Muscle of back (tissue), 13 donors: ENCODE data around the gene RASAL1. TPM values are rescaled to one million over a fixed set of nuclear protein-coding genes. Genes with fewer than 3 reads are reported as not detected.

Source experiments
- DNase-seq, 3 donors: peaks; one replicate each; pipeline versions ENCODE4 v3.0.0 to v3.0.0-alpha.2; 2013
- long read RNA-seq, 9 donors: transcript quantifications; one replicate each; lab custom pipeline, GENCODE V29; 2026
- polyA plus RNA-seq, 10 donors: library from polyadenylated mRNA; unstranded; fragments of 120-200 nt; gene quantifications; one replicate each; pipeline ENCODE4 v1.2.1, GENCODE V29; 2013; ENCODE audit not compliant: insufficient read length in 10 of 10

The RASAL1 gene
- under 1 TPM in 5 of 10 donors, not detected in 5; 0.03 to 0.28 (median 0.18) TPM for polyA plus RNA-seq
- long read RNA-seq, donor 1 = 0 reads
- long read RNA-seq, donor 2 = 0 reads
- long read RNA-seq, donor 3 = 0 reads
- long read RNA-seq, donor 4 = 0 reads
- long read RNA-seq, donor 5 = 0 reads
- long read RNA-seq, donor 6 = 0 reads
- long read RNA-seq, donor 7 = 0 reads
- long read RNA-seq, donor 8 = 0 reads
- long read RNA-seq, donor 9 = 0 reads

GRCh38 chr12:113135178-113136127, at the start of gene RASAL1:
TSS of gene RASAL1 (minus strand) at chr12:113135761. CDS start at chr12:113135462, 299 bp downstream.
- no peak for DNase-seq

- DNase-seq = peak; percentile 90 to 98 (median 94)
Measured at GRCh38 chr12:113184900-113185179, 49.3 kb upstream of the RASAL1 start.

- no peak for DNase-seq
Measured at GRCh38 chr12:113184098-113184899, 48.7 kb upstream of the RASAL1 start.

- no peak for DNase-seq
Measured at GRCh38 chr12:113183030-113183589, 47.5 kb upstream of the RASAL1 start.

- no peak for DNase-seq
Measured at GRCh38 chr12:113181975-113182374, 46.4 kb upstream of the RASAL1 start.

GRCh38 chr12:113180333-113180732, 44.8 kb upstream of the RASAL1 start:
- no peak for DNase-seq

- no peak for DNase-seq
Measured at GRCh38 chr12:113179023-113179422, 43.5 kb upstream of the RASAL1 start.

GRCh38 chr12:113174461-113175384, 39.2 kb upstream of the RASAL1 start:
- peak; percentile 40 to 76 (median 70) for DNase-seq

GRCh38 chr12:113173081-113173698, 37.6 kb upstream of the RASAL1 start:
- no peak for DNase-seq

- no peak for DNase-seq
Measured at GRCh38 chr12:113172185-113172584, 36.6 kb upstream of the RASAL1 start.

- DNase-seq = no peak
Measured at GRCh38 chr12:113171543-113171942, 36.0 kb upstream of the RASAL1 start.

- no peak for DNase-seq
Measured at GRCh38 chr12:113170926-113171325, 35.4 kb upstream of the RASAL1 start.

- no peak for DNase-seq
Measured at GRCh38 chr12:113170457-113170856, 34.9 kb upstream of the RASAL1 start.

- DNase-seq = no peak
Measured at GRCh38 chr12:113169697-113170096, 34.1 kb upstream of the RASAL1 start.

GRCh38 chr12:113167868-113168267, 32.3 kb upstream of the RASAL1 start:
- DNase-seq = no peak

- DNase-seq = no peak
Measured at GRCh38 chr12:113165521-113166450, 30.2 kb upstream of the RASAL1 start.

GRCh38 chr12:113164014-113164413, 28.5 kb upstream of the RASAL1 start:
- no peak for DNase-seq

GRCh38 chr12:113163030-113163360, 27.4 kb upstream of the RASAL1 start:
- DNase-seq = no peak
